Fibroblast of skin of back (primary cell): ENCODE results near the gene AADACL4.
"Not testable (repeated sequence)": the region's sequence is repeated elsewhere in the genome, so short reads cannot be mapped to it uniquely, and the experiment has no call there.

ENCODE experiments used
- DNase-seq: peaks from one replicate; pipeline ENCODE4 v3.0.0-alpha.2; 2013

AADACL4 gene

DNA sequence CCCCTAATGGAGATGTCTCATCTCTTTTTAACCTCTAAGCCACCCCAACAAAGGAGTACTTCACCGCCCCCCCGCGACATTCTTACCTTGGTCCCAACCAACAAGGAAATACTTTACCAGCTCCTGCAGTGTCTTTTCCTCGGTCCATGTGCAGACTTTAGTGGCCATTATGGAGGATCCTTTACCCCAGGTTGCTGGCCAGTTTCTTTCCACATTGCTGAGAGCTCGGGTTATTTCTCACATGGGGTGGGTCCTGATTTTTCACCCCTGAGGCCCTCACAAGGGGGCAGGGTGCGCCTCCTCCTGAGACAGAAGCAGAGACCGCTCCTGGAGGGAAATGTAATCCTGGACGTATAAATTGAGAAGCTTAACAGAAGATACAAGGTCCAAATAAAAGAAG lies 69.0 kb downstream of the AADACL4 start:
- DNase-seq, result no peak

- DNase-seq, result not testable (repeated sequence)
These were observed 69.8 kb downstream of the AADACL4 start for GRCh38 chr1:12713651-12714050.

DNA sequence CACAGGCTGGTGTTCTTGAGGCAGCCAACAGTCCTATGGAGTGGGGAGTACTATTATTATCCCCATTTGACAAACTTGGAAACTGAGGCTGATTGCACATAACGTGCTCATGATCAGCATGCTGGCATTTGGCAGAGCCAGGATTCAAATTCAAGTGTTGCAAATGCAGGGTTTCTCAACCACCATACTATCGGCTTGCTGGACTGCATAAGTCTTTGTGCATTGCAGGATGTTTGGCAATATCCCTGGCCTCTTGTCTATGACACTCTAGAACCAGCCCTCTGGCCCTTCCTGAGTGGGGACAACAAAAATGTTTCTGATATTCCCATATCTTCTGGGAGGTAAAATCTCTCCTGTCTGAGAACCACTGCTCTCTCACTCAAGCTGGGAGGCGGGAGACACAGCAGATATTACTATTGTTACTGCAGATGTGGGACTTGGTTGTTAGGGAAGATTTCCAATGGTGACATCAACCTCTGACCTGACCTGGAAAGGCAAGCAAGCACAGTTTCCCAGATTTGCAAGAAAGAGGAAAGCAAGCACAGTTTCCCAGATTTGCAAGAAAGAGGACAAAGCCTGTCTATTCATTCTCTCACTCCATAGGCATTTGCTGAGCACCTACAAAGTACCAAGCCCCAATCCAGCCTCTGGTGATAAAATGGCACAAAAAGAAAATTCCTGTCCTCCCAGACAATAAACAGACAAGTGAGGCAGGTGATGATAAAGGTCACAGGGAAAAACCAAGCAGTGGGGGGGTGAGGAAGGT lies 71.0 kb downstream of the AADACL4 start:
- no peak for DNase-seq

GRCh38 chr1:12715896-12716437 lies 72.1 kb downstream of the AADACL4 start, which contains the start of gene AADACL3:
Gene AADACL3, plus strand, starts transcription at chr1:12716110. Its CDS starts 67 bp downstream, at chr1:12716177.
- no peak for DNase-seq
